Measurements from ENCODE around the gene LMAN2.

Gene LMAN2

GRCh38 chr5:177299697-177300096 is 51.8 kb downstream of the LMAN2 start:
- Histone ChIP-seq H3K4me1 (ENCODE audit: insufficient read depth, low read length, severe bottlenecking) (peaks cover 43% of the 10 kb centered on the region), H3K27ac (ENCODE audit: low read depth, low read length, poor library complexity, severe bottlenecking) (peak overlapping the region; percentile 69), H3K79me2 (ENCODE audit: insufficient read depth, low read length) (peaks cover 9% of the 10 kb centered on the region), H3K36me3 (ENCODE audit: insufficient read depth, low read length) (peaks cover 48% of the 10 kb centered on the region), H3K4me2 (ENCODE audit: low read length) (no peak overlapping the region), H3K9ac (ENCODE audit: low read length) (no peak overlapping the region), H3K9me3 (ENCODE audit: low read length) (no peaks in the 10 kb centered on the region), H3K9me2 (ENCODE audit: low read depth, low read length) (no peaks in the 10 kb centered on the region), H3K27me3 (ENCODE audit: insufficient read depth, low read length) (no peaks in the 10 kb centered on the region), H3F3A (ENCODE audit: insufficient read depth, low read length) (no peaks in the 10 kb centered on the region; the same call in 1 of the 2 replicates), H3K4me3 (ENCODE audit: low read depth, low read length, poor library complexity, severe bottlenecking) (no peak overlapping the region), H4K20me1 (ENCODE audit: insufficient read depth, low read length) (no peaks in the 10 kb centered on the region), H2AFZ (ENCODE audit: low read length) (no peak overlapping the region)
- TF ChIP-seq CTCF (IDR thresholded peaks at IDR 0.05; ENCODE audit: low read length) (no peak), EZH2 (IDR thresholded peaks at IDR 0.05; ENCODE audit: borderline replicate concordance, low read length) (no peak)

- Histone ChIP-seq H3K4me1 (ENCODE audit: insufficient read depth, low read length, severe bottlenecking) (peaks cover 39% of the 10 kb centered on the region), H3K9me3 (ENCODE audit: low read length) (no peaks in the 10 kb centered on the region), H3K36me3 (ENCODE audit: insufficient read depth, low read length) (peaks cover 64% of the 10 kb centered on the region), H3K27me3 (ENCODE audit: insufficient read depth, low read length) (no peaks in the 10 kb centered on the region), H3K27ac (ENCODE audit: low read depth, low read length, poor library complexity, severe bottlenecking) (peak overlapping the region; percentile 13), H3K4me2 (ENCODE audit: low read length) (no peak overlapping the region), H3K4me3 (ENCODE audit: low read depth, low read length, poor library complexity, severe bottlenecking) (no peak overlapping the region), H3K9ac (ENCODE audit: low read length) (no peak overlapping the region), H3K9me2 (ENCODE audit: low read depth, low read length) (no peaks in the 10 kb centered on the region), H2AFZ (ENCODE audit: low read length) (no peak overlapping the region), H3F3A (ENCODE audit: insufficient read depth, low read length) (no peaks in the 10 kb centered on the region; the same call in 1 of the 2 replicates), H4K20me1 (ENCODE audit: insufficient read depth, low read length) (no peaks in the 10 kb centered on the region), H3K79me2 (ENCODE audit: insufficient read depth, low read length) (no peaks in the 10 kb centered on the region)
- no peak for TF ChIP-seq CTCF (IDR thresholded peaks at IDR 0.05; ENCODE audit: low read length)
- no peak for TF ChIP-seq EZH2 (IDR thresholded peaks at IDR 0.05; ENCODE audit: borderline replicate concordance, low read length)
Observed at GRCh38 chr5:177297922-177298321, 53.5 kb downstream of the LMAN2 start.

GRCh38 chr5:177296581-177296980 is 54.9 kb downstream of the LMAN2 start:
- peak overlapping the region; percentile 27 for H3K27ac ChIP-seq (ENCODE audit: low read depth, low read length, poor library complexity, severe bottlenecking)
- no peak overlapping the region for H3K4me2 ChIP-seq (ENCODE audit: low read length)
- H4K20me1 ChIP-seq (ENCODE audit: insufficient read depth, low read length), result no peaks in the 10 kb centered on the region
- H2AFZ ChIP-seq (ENCODE audit: low read length), result no peak overlapping the region
- H3K9ac ChIP-seq (ENCODE audit: low read length), result no peak overlapping the region
- no peaks in the 10 kb centered on the region for H3K79me2 ChIP-seq (ENCODE audit: insufficient read depth, low read length)
- H3K9me3 ChIP-seq (ENCODE audit: low read length), result no peaks in the 10 kb centered on the region
- no peaks in the 10 kb centered on the region; the same call in 1 of the 2 replicates for H3F3A ChIP-seq (ENCODE audit: insufficient read depth, low read length)
- no peaks in the 10 kb centered on the region for H3K9me2 ChIP-seq (ENCODE audit: low read depth, low read length)
- H3K4me3 ChIP-seq (ENCODE audit: low read depth, low read length, poor library complexity, severe bottlenecking), result no peak overlapping the region
- H3K27me3 ChIP-seq (ENCODE audit: insufficient read depth, low read length), result no peaks in the 10 kb centered on the region
- TF ChIP-seq CTCF (IDR thresholded peaks at IDR 0.05; ENCODE audit: low read length) (no peak), EZH2 (IDR thresholded peaks at IDR 0.05; ENCODE audit: borderline replicate concordance, low read length) (no peak)
- H3K4me1 ChIP-seq (ENCODE audit: insufficient read depth, low read length, severe bottlenecking), result peaks cover 33% of the 10 kb centered on the region
- H3K36me3 ChIP-seq (ENCODE audit: insufficient read depth, low read length), result peaks cover 74% of the 10 kb centered on the region
